ENCODE results near the gene FAM234B. TPM values are rescaled to one million over a fixed set of nuclear protein-coding genes. Genes with fewer than 3 reads are reported as not detected.
"Not testable (repeated sequence)": the region's sequence is repeated elsewhere in the genome, so short reads cannot be mapped to it uniquely, and the experiment has no call there.

Gene FAM234B
- total RNA-seq, 8 experiments from 2014 or later: 3.8 to 29.0 (median 23.4) TPM

GRCh38 chr12:13027508-13027907, 16.7 kb upstream of the FAM234B start:
- in situ Hi-C loops (cut with MboI; ENCODE audit: low pct_unique_long_range_greater_than_20kb in 2 of 9, low sequenced_read_pairs in 9 of 9, unreplicated experiment in 9 of 9): no loop called here
- no peak overlapping the region for H3K27ac ChIP-seq
- no peak for ATAC-seq (replicated peaks in 6 of 8)

GRCh38 chr12:13028825-13029570, 15.2 kb upstream of the FAM234B start:
- Histone ChIP-seq H3K4me3 (no peak overlapping the region), H3K27ac (no peak overlapping the region), H3K4me1 (replicated peaks in 1 of 2) (no peaks in the 10 kb centered on the region)
- WGBS, 10 experiments: 63 to 100% (median 83%) methylated on average over 1 to 3 of the region's 4 CpGs; no CpG with 5 or more reads in 5 of the 10 experiments
- ATAC-seq (replicated peaks in 6 of 8): no peak
- in situ Hi-C loops (cut with MboI; ENCODE audit: low pct_unique_long_range_greater_than_20kb in 2 of 9, low sequenced_read_pairs in 9 of 9, unreplicated experiment in 9 of 9): no loop called here

More at GRCh38 chr12:13027508-13027907, 16.7 kb upstream of the FAM234B start:
- no peaks in the 10 kb centered on the region for H3K4me1 ChIP-seq (replicated peaks in 1 of 2)
- H3K4me3 ChIP-seq: no peak overlapping the region

GRCh38 chr12:13030541-13031291, 13.5 kb upstream of the FAM234B start:
- H3K4me3 ChIP-seq: no peak overlapping the region
- WGBS, 10 experiments: 33 to 67% (median 61%) methylated on average over 3 to 9 of the region's 9 CpGs; no CpG with 5 or more reads in 1 of the 10 experiments
- ATAC-seq (replicated peaks in 6 of 8): no peak
- no peak overlapping the region for H3K27ac ChIP-seq
- no peaks in the 10 kb centered on the region for H3K4me1 ChIP-seq (replicated peaks in 1 of 2)
- in situ Hi-C loops (cut with MboI; ENCODE audit: low pct_unique_long_range_greater_than_20kb in 2 of 9, low sequenced_read_pairs in 9 of 9, unreplicated experiment in 9 of 9): no loop called here

- no peak overlapping the region for H3K27ac ChIP-seq
- 60 to 100% (median 98%) methylated on average over 1 to 2 of the region's 2 CpGs; no CpG with 5 or more reads in 4 of the 10 experiments for WGBS, 10 experiments
Measured at GRCh38 chr12:13032164-13032563, 12.0 kb upstream of the FAM234B start.

GRCh38 chr12:13033476-13033875, 10.7 kb upstream of the FAM234B start:
- 60 to 96% (median 78%) methylated on average over 1 to 5 of the region's 5 CpGs; no CpG with 5 or more reads in 2 of the 10 experiments for WGBS, 10 experiments
- ATAC-seq (replicated peaks in 6 of 8): no peak

More at GRCh38 chr12:13032164-13032563, 12.0 kb upstream of the FAM234B start:
- ATAC-seq (replicated peaks in 6 of 8): no peak
- Histone ChIP-seq H3K4me3 (no peak overlapping the region), H3K4me1 (replicated peaks in 1 of 2) (no peaks in the 10 kb centered on the region)
- in situ Hi-C loops (cut with MboI; ENCODE audit: low pct_unique_long_range_greater_than_20kb in 2 of 9, low sequenced_read_pairs in 9 of 9, unreplicated experiment in 9 of 9): no loop called here

GRCh38 chr12:13035335-13035734, 8.8 kb upstream of the FAM234B start:
- H3K27ac ChIP-seq; in situ Hi-C loops (cut with MboI; ENCODE audit: low pct_unique_long_range_greater_than_20kb in 2 of 9, low sequenced_read_pairs in 9 of 9, unreplicated experiment in 9 of 9); H3K4me3 ChIP-seq; H3K4me1 ChIP-seq (replicated peaks in 1 of 2); ATAC-seq (replicated peaks in 6 of 8): not testable (repeated sequence)
- WGBS, 10 experiments: 43 to 100% (median 81%) methylated on average over 1 to 5 of the region's 5 CpGs; no CpG with 5 or more reads in 4 of the 10 experiments

More at GRCh38 chr12:13033476-13033875, 10.7 kb upstream of the FAM234B start:
- in situ Hi-C loops (cut with MboI; ENCODE audit: low pct_unique_long_range_greater_than_20kb in 2 of 9, low sequenced_read_pairs in 9 of 9, unreplicated experiment in 9 of 9): no loop called here
- H3K4me3 ChIP-seq: no peak overlapping the region
- H3K4me1 ChIP-seq (replicated peaks in 1 of 2): no peaks in the 10 kb centered on the region
- no peak overlapping the region for H3K27ac ChIP-seq

DNA sequence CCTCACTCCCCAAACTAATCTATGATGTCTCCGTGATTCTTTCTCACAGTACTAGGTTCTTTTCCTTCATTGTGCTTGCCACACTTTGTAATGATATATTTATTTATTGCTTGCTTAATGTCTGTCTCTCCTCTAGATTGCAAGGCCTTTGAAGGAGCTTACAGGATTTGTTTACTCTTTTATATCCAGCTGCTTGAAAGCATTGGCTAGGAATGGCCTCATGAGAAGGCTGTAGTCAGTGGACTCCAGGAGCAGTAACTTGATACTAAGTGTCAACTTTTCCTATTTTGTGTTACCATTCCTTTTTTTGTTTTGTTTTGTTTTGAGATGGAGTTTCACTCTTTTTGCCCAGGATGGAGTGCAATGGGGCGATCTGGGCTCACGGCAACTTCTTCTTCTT, 7.3 kb upstream of the FAM234B start:
- Histone ChIP-seq H3K4me1 (replicated peaks in 1 of 2) (peaks cover 0 to 6% of the 10 kb centered on the region in 2 donors), H3K4me3 (no peak overlapping the region), H3K27ac (no peak overlapping the region)
- WGBS, 10 experiments: 75 to 100% (median 100%) methylated on average over 1 to 3 of the region's 3 CpGs; no CpG with 5 or more reads in 1 of the 10 experiments
- ATAC-seq (replicated peaks in 6 of 8): no peak
- in situ Hi-C loops (cut with MboI; ENCODE audit: low pct_unique_long_range_greater_than_20kb in 2 of 9, low sequenced_read_pairs in 9 of 9, unreplicated experiment in 9 of 9): no loop called here

GRCh38 chr12:13038491-13039161, 5.6 kb upstream of the FAM234B start:
- peaks cover 0 to 6% of the 10 kb centered on the region in 2 donors for H3K4me1 ChIP-seq (replicated peaks in 1 of 2)
- in situ Hi-C loops (cut with MboI; ENCODE audit: low pct_unique_long_range_greater_than_20kb in 2 of 9, low sequenced_read_pairs in 9 of 9, unreplicated experiment in 9 of 9): no loop called here
- no peak overlapping the region for H3K4me3 ChIP-seq
- no peak for ATAC-seq (replicated peaks in 6 of 8)
- 8 to 100% (median 61%) methylated on average over 2 to 3 of the region's 4 CpGs; no CpG with 5 or more reads in 5 of the 10 experiments for WGBS, 10 experiments
- H3K27ac ChIP-seq: no peak overlapping the region

- ATAC-seq (replicated peaks in 6 of 8): no peak
- H3K4me3 ChIP-seq: no peak overlapping the region
- H3K27ac ChIP-seq: no peak overlapping the region
- WGBS, 10 experiments: 21 to 72% (median 61%) methylated on average over 2 to 5 of the region's 5 CpGs; no CpG with 5 or more reads in 3 of the 10 experiments
- in situ Hi-C loops (cut with MboI; ENCODE audit: low pct_unique_long_range_greater_than_20kb in 2 of 9, low sequenced_read_pairs in 9 of 9, unreplicated experiment in 9 of 9): no loop called here
- peaks cover 0 to 6% of the 10 kb centered on the region in 2 donors for H3K4me1 ChIP-seq (replicated peaks in 1 of 2)
Measured at GRCh38 chr12:13039328-13039956, 4.7 kb upstream of the FAM234B start.

DNA sequence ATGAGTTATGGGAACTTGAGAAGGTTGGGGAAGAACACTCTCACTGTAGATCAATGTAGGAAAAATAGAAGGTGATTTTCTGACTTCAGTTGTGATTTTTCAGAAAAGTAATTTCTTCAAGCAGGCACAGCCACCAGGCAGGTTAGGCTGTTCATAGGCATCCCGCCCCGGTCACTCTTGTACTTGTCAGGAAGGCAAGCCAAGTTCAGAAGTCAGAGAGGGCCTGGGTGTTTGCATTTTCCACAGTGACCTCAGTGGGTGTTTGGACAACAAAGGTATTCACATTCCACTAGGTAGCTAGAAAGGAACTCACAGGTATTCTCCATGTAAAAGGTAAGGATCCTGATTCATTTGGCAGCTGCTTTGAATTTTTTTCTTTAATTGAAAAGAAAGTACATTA, 3.0 kb upstream of the FAM234B start:
- peaks cover 8 to 16% of the 10 kb centered on the region in 2 donors for H3K4me1 ChIP-seq (replicated peaks in 1 of 2)
- no peak overlapping the region for H3K4me3 ChIP-seq
- 79 to 100% (median 92%) methylated on average over 2 of the region's 2 CpGs; no CpG with 5 or more reads in 4 of the 10 experiments for WGBS, 10 experiments
- H3K27ac ChIP-seq: no peak overlapping the region
- in situ Hi-C loops (cut with MboI; ENCODE audit: low pct_unique_long_range_greater_than_20kb in 2 of 9, low sequenced_read_pairs in 9 of 9, unreplicated experiment in 9 of 9): no loop called here
- no peak for ATAC-seq (replicated peaks in 6 of 8)

- ATAC-seq (replicated peaks in 6 of 8): no peak
- Histone ChIP-seq H3K27ac (no peak overlapping the region), H3K4me3 (no peak overlapping the region), H3K4me1 (replicated peaks in 1 of 2) (peaks cover 8 to 17% of the 10 kb centered on the region in 2 donors)
- WGBS, 10 experiments: 77 to 100% (median 87%) methylated on average over 1 to 4 of the region's 4 CpGs
- in situ Hi-C loops (cut with MboI; ENCODE audit: low pct_unique_long_range_greater_than_20kb in 2 of 9, low sequenced_read_pairs in 9 of 9, unreplicated experiment in 9 of 9): no loop called here
Measured at GRCh38 chr12:13042666-13043230, 1.4 kb upstream of the FAM234B start.

DNA sequence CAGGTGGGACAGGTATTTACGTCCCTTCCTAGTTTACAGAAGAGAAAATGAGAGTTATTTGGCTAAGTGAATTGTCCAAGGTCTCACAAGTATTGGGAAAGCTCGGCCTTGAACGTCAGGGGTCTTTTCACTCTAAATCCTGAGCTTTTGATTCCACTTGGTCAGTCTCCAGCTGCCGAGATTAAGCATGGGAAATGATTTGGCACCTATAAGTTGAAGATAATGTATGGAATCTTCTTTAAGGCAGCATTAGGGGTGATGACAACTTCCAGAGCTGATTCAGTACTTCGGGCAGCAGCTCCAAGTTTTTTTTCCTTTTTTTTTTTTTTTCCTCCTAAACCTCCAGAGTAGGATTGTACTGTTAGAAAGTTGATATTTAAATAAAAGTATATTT, 722 bp downstream of the FAM234B start:
- WGBS, 10 experiments: 0 to 13% (median 0%) methylated on average over 1 to 4 of the region's 5 CpGs
- no peak overlapping the region for H3K27ac ChIP-seq
- in situ Hi-C loops (cut with MboI; ENCODE audit: low pct_unique_long_range_greater_than_20kb in 2 of 9, low sequenced_read_pairs in 9 of 9, unreplicated experiment in 9 of 9): no loop called here
- peak overlapping the region; percentile 70 to 99 (median 88) for H3K4me3 ChIP-seq
- ATAC-seq (replicated peaks in 6 of 8): no peak
- H3K4me1 ChIP-seq (replicated peaks in 1 of 2): peaks cover 8 to 12% of the 10 kb centered on the region in 2 donors
